Spleen (tissue), 7 donors: ENCODE measurements around the gene SCG5.

Experiments used
- POLR2A ChIP-seq, 3 donors: fragments of 450-650 bp; IDR thresholded peaks; one replicate each; pipeline ENCODE4 v1.5.1; 2017; ENCODE audit warnings: antibody characterized with exemption in 3 of 3, mild to moderate bottlenecking in 1 of 3
- POLR2AphosphoS5 ChIP-seq, 3 donors: sonication (generic); formaldehyde crosslinking; IDR thresholded peaks; one replicate each; pipeline ENCODE4 v1.5.1; 2017; ENCODE audit warnings: antibody characterized with exemption in 3 of 3
- TF ChIP-seq, protein P1 (sequence below), 11 experiments: fragments of 200-600 bp in 7 of 11; fragments of 450-650 bp in 4 of 11; sonication (generic) in 4 of 11; IDR thresholded peaks in 8 of 11; conservative IDR thresholded peaks in 3 of 11; 1 replicate in 7 of 11; 2 replicates in 4 of 11; pipeline versions ENCODE4 v1.4.0 to v1.8.0; 2016 to 2021; ENCODE audit warnings: antibody characterized with exemption in 11 of 11, inconsistent platforms in 4 of 11, mild to moderate bottlenecking in 1 of 11
- donor health status: DM: no; HTN: no; CAD: no; lungs with moderate emphysema.
- donor health status: DM: no; HTN: no; CAD: no.
- donor health status: DM: no; HTN: no; CAD: no.

DNA sequence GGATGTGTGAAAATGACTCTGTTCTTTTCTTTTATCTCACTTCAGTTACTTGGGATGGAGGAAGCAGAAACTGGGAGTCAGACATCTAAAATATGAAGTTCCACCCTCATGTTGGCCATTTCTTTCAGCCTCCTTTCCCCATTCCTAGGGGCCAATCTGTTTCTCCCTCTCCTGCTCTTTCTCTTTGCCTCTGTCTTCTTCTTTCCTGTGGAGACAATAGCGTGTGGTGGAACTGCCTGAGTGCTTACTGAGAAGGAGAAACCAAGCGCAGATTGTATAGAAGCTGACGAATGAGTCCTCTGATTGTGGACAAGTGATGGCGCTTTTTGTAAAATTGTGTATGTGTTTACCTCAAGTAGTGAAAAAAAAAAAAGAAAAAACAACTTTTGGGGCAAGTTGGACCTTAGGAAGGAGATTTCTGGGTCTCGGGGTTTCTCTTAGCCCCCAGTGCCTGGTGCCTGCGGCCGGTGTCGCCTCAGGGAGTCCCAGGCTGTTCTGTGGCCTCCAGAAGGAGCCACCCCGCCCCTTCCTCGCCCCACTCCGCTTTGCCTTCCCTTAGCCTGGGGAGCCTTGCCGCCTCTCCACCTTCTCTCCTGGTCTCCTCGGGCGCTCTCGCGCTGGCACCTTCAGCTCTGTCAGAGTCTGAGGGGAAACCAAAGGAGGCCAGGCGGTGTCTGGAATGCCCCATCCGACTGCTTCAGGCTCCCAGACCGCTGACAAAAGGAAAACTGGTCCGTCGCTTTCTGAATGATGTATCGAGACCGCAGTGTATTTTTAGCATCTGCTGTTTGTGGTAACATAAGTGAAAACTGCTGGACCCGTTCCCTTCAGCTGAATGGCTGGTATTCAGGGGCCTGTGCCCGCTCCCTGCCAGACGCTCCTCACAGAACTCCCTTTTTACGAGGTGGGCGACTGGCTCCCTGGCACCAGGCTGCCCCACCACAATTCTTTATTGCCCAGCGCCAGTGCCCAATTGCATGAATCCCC, 30.1 kb downstream of the SCG5 start:
- TF ChIP-seq POLR2AphosphoS5 (IDR thresholded peaks at IDR 0.05) (no peak), POLR2A (IDR thresholded peaks at IDR 0.05) (no peak)
- TF ChIP-seq, protein P1, sequence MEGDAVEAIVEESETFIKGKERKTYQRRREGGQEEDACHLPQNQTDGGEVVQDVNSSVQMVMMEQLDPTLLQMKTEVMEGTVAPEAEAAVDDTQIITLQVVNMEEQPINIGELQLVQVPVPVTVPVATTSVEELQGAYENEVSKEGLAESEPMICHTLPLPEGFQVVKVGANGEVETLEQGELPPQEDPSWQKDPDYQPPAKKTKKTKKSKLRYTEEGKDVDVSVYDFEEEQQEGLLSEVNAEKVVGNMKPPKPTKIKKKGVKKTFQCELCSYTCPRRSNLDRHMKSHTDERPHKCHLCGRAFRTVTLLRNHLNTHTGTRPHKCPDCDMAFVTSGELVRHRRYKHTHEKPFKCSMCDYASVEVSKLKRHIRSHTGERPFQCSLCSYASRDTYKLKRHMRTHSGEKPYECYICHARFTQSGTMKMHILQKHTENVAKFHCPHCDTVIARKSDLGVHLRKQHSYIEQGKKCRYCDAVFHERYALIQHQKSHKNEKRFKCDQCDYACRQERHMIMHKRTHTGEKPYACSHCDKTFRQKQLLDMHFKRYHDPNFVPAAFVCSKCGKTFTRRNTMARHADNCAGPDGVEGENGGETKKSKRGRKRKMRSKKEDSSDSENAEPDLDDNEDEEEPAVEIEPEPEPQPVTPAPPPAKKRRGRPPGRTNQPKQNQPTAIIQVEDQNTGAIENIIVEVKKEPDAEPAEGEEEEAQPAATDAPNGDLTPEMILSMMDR (IDR thresholded peaks at IDR 0.05 in 8 of 11, conservative IDR thresholded peaks at IDR 0.05 in 3 of 11), result no peak
